HG02610 (cell line): ENCODE measurements around the gene EZR.

Source experiments
- ATAC-seq: cut with Tn5 transposase; IDR thresholded peaks from one replicate; pipeline ENCODE4 v1.9.1; 2021; ENCODE audit warnings: mild to moderate bottlenecking, moderate library complexity; ENCODE audit not compliant: unreplicated experiment

The EZR gene

GRCh38 chr6:158737710-158738615 is 81.2 kb downstream of the EZR start:
- ATAC-seq: no peak

GRCh38 chr6:158737082-158737709 is 82.0 kb downstream of the EZR start:
- ATAC-seq: no peak

GRCh38 chr6:158735009-158735408 is 84.2 kb downstream of the EZR start:
- ATAC-seq: no peak

- ATAC-seq: no peak
Observed at GRCh38 chr6:158730541-158730907, 88.6 kb downstream of the EZR start.

GRCh38 chr6:158729906-158730540 is 89.1 kb downstream of the EZR start:
- ATAC-seq: no peak

- ATAC-seq: no peak
Observed at GRCh38 chr6:158725704-158726103, 93.5 kb downstream of the EZR start.

GRCh38 chr6:158722176-158722729 is 96.9 kb downstream of the EZR start:
- no peak for ATAC-seq

GRCh38 chr6:158718461-158719046 is 100.6 kb downstream of the EZR start:
- ATAC-seq: no peak

GRCh38 chr6:158717341-158718330 is 101.5 kb downstream of the EZR start:
- ATAC-seq: peak; percentile 60
